Measurements from ENCODE around the gene BAIAP2.

Gene BAIAP2

DNA sequence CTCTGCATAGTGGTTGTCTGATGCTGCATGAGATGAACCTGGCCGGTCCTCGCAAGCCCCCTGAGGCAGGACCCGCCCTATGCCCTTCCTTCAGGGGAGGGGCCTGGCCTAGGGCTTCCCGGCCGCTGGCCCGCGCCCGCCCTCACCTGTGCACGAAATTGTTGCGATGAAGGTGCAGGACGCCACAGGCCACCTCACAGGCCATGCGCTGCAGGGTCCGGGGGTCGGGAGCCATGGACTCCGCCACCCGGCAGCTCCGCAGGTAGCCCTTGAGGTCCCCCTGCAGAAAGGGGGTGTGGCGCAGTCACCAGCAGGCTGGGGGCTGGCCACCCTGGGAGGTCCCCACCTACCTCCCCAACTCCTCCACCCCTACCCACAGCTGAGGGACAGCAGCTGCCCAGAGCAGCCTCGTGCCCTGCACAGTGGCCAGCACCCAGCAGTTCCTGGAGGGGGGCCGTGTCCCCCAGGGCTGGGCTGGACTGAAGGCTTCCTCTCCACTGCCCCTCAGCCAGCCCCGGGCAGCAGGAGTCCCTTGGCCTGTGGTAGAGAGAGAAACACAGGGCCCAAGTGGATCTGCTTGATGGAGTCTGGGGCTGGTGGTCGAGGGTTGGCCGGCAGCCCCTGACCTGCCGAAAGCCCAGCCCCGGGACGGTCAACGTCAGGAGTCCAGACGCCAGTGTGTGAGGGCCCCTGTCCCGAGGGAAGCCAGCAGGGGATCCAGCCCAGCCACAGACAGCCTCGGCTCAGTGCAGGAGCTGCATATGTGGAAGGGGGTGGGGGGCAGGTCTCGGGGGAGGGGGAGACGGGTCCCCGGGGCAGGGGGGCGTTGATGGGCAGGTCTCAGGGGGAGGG is 91.6 kb downstream of the BAIAP2 start:
- no peak for DNase-seq (ENCODE audit: low spot score)

DNA sequence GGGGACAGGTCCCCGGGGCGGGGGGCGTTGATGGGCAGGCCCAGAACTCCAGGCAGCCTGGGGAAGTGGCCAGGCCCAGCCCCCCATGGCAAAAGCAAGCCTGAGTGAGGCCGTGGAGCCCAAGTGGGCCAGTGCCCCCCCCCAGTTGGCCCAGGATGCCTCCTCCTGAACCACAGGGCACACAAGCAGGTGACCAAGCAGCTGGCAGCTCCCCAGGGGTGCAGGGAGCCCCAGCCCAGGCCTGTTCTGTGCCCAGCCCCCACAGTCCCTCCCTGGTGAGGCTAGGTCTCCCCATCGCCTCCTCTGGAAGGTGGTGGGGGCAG is 92.1 kb downstream of the BAIAP2 start:
- no peak for DNase-seq (ENCODE audit: low spot score)

DNA sequence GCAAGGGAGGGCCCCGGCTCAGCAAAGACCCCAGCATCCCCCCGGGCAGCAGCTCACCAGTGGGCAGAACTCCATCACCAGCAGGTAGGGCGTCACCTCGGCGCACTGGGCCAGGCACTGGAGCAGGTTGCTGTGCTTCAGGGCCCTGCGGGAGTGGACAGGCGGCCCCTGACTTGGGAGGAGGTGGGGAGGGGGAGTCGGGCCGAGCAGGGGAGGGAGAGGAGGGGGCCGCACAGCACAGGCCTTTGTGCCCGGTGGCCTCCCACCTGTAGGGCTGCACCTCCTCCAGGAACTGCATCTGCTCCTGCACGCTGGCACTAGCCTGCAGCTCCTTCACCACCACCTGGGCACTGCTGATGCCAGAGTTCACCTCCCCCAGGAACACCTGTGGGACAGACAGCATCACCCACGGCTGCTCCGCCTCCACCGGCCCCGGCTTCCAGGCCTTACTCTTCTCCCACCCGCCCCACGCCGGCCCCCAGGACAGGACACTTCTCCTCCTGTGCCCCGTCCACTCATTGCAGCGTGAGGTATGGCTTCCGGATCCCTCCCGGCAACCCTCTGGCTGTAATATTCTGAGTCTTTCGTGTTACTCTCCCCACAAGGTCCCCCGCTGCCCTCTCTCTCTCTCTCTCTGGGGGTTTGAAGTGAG is 92.7 kb downstream of the BAIAP2 start:
- DNase-seq (ENCODE audit: low spot score), result no peak

DNA sequence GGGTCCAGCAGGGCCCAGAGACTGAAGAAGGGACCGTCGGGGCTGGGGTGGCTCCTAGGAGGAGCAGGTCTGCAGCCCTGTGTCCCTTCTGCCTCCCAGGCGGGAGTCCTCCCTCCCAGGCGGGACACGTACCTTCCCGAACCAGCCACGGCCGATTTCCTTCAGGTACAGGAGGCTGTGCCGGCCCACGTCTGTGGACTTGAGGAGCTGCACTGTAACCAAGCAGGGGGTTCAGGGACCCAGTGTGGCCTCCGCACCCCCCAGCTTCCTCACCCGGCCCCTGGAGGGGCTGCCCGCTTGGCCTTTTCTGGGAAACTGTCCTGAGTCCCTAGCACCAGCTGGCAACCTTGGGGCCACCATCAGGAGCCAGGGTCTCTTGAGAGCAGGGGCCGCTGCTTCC is 93.4 kb downstream of the BAIAP2 start:
- DNase-seq (ENCODE audit: low spot score), result no peak

DNA sequence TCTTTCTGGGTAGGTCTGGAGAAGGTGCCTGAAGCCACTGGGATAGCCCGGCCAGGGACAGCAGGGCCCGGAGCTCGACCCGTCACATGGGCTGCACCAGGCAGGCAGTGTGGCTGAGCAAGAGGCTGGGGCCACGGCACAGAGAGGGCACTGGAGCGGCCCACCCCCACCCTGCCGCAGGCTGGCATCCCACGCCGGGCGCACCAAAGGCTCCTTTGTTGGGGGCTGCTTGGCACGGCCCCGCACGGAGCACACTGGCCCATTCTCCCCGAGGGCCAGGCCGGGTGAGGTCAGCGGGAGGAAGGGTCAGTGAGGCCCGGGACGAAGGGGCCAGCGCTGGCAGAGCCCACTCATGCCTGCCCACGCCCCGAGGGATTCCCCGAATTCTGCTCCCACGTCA is 93.8 kb downstream of the BAIAP2 start:
- DNase-seq (ENCODE audit: low spot score), result no peak

DNA sequence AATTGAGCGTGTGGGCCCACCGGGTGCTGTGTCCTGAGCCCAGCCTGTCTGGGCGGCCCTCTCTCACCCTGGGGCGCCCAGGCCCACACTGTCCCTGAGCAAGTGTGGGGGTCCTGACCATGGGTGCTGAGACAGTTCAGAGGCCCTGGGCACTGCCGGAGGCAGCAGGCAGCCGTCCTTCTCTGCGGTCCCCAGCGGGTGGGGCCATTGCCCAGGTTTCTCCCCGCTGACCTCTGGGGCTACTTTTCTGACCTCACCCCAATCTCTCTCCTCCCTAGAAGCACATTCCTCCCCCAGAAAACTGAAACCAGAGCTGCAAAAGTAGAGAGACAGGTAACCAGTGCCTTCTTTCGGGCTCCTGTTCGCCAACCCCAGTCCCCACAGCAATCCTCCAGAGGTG is 94.3 kb downstream of the BAIAP2 start:
- DNase-seq (ENCODE audit: low spot score), result no peak

DNA sequence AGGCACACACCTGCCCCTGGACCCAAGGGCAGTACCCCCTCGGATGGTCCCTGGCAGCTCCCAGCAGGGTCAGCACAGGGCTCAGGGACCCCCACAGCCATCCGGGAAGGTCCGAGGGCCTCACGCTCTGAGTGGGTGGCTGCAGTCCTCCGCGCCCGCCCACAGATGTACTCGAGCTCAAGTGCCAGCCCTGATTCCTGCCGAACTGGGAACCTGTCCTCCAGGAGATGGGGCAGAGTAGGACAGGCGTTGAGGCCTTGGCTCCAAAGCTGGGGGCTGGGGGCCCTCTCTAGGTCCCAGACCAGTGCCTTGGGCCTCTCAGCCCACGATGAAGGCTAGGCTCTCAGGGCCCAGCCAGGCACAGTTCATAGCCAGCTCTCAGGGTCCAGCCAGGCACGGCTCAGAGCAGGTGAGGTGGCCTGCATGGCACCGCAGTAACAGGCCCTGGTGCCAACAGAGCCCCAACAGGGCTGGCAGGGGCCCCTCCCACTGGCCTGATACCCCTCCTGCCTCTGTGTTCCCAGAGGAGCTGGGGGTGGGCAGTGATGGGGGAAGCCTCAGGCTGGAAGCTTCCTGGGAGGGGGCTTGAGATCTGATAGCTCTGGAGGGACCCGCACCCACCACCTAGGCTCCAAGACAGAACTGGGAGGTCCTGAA is 94.9 kb downstream of the BAIAP2 start:
- DNase-seq (ENCODE audit: low spot score), result no peak

DNA sequence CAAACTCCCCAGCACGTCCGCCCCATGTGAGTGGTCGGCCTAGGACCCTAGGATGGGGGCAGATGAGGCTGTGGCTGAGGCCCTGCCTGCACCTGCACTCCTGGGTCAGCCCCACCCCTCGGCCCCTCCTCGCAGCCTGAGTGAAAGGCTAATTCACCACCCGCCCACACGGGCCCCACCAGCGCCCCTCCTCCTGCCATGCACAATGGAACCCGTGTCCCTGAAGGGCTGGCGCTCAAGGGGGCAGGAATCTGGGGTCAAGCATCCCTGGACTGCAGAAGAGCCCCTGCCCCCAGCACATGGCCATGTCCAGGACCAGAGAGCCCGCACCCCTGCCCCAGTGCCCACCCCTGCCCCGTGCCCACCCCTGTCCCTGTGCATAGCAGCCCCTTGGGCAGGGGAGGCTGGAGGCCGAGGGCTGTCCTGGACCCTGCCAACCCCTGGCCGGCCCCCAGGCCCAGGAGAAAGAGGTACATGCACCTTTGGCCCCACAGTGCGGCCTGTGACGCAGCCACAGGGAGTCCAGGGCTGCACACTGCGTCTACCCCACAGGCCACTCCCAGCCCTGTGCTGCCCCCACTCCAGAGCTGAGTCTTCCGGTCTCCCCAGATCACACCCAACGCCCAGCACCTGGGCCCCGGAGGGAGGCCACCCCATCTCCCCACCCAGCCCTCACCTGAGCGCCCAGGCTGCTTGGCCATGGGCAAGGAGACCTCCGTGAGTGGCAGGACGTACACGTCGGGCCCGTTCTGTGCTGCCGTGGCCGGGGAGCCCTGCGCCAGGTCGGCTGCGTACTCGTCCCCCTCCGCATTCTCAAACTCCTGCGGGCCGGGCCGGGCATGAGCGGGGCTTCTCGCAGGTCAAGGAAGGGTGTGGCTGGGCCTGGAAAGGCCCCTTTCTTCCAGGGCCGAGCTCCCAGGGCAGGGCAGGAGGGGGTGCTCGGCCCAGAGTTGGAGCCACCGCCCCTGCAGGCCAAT is 95.7 kb downstream of the BAIAP2 start:
- no peak for DNase-seq (ENCODE audit: low spot score)

DNA sequence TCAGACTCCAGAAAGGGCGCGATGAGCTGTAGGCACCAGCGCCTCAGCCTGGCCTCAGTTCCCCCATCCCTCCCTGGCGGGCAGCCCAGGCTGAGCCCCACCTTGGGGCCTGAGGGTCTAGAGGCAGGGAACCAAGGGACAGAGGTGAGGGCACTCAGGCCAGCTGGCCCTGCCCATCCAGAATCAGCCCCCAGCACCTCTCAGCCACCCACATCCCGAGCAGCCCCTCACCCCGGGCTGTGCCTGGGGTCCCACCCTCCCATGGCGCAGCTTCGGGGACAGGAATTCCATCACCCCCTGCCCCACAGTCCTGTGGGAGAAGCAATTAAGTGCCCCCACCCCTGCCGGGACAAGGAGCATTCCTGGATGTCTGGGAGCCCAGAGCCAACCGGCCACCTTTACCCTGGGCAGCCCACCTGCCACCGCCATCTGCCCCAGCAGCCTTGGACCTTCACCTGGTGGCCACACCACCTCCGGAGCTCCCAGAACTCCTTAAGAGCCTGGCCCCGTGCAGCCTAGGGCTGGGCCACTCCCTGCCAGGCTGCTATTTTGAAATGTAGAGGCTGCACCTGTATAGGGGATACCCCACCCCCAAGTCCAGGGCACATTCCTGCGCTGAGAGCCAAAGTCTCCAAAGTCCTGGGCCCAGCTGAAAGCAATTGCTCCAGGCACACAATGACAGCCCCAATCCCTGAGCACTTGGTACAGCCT is 96.7 kb downstream of the BAIAP2 start:
- no peak for DNase-seq (ENCODE audit: low spot score)

DNA sequence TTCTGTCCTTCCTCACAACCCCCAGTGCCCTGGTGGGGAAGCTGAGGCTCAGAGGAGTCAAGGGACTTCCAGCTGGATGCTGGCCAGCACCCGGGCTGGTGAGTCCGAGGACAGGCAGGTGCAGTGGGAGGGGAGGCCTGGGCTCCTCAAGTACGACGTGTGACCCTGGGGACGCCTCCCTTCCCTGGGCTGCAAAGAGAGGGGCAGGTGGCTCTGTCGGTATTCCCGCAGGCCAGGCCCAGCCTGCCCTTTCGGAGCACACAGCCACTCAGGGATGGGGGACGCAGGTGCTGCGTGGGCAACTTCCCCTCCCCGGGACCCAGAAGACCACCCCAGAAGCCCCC is 97.2 kb downstream of the BAIAP2 start:
- no peak for DNase-seq (ENCODE audit: low spot score)

DNA sequence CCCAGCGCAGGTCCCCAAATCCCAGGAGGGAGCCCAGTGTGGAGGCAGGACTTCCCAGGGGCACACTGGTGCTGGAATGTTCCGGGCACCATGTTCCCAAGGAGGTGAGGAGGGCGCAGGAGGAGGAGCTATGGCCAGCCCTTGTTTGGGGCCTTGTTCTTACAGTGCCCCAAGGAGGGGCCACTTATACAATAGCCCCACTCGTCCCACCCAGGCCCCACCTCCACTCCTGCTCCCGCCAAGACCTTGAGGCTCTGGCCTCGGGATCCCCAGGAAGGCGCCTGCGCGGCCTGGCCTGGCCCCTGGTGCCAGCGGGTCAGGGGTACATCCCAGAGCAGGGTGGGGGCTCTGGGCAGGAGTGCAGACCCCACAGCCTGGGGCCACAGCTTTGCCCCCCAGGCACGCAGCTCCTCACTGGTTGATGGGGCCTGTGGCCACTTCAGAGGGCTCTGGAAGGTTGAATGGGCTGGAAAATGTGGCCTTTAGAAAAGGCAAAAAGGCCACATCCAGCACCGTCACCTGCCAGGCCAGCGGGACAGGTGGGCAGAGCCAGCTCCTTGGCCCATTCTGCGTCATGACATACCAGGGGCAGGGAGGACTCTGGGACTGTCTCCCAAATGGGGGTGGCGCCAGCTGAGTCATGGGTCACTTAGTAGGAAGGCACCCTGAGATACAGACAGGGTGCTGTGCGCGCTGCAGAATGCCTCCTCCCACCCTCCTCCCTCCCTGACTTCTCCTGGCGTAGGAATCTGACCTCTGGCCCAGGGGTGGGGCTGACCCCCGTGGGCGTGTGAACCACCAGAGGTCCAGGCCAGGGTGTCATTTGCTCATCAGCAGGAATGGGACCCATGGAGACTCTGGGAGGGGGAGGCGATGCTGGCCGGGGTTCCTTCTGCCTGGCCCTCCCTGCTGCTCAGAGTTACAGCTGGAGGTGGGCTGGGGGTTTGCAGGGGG is 98.1 kb downstream of the BAIAP2 start:
- DNase-seq (ENCODE audit: low spot score), result no peak

DNA sequence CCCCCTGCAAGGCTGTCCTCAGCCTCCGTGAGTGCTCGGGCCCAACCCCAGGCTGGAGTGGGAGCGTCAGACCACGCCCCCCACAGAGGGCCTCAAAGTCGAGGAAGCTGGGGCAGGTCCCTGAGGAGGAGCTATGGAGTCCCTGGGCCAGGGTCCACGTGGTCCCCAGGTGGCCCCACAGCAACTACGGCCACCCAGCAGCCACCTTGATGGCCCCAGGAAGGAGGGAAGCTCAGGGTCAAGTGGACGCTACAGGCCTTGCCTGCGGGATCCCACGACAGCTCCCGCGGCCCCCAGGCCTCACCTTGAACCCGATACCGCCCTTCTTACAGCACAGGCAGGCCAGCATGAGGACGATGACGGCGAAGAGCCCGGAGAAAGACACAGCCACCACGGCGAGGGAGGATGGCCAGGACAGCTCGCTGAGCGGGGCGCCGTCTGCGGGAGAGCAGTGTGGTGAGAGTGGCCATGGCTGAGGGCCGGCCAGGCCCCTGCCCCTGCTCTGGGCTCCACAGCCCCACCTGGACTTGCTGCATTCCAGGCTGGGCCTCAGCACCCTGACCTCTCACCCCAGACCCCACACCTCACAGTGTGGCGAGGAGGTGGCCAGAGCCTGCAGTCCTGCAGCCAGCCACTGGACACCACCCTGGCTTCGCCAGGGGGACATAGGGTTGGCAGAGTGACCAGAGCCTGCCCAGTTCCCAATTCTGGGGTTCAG is 99.3 kb downstream of the BAIAP2 start:
- no peak for DNase-seq (ENCODE audit: low spot score)

DNA sequence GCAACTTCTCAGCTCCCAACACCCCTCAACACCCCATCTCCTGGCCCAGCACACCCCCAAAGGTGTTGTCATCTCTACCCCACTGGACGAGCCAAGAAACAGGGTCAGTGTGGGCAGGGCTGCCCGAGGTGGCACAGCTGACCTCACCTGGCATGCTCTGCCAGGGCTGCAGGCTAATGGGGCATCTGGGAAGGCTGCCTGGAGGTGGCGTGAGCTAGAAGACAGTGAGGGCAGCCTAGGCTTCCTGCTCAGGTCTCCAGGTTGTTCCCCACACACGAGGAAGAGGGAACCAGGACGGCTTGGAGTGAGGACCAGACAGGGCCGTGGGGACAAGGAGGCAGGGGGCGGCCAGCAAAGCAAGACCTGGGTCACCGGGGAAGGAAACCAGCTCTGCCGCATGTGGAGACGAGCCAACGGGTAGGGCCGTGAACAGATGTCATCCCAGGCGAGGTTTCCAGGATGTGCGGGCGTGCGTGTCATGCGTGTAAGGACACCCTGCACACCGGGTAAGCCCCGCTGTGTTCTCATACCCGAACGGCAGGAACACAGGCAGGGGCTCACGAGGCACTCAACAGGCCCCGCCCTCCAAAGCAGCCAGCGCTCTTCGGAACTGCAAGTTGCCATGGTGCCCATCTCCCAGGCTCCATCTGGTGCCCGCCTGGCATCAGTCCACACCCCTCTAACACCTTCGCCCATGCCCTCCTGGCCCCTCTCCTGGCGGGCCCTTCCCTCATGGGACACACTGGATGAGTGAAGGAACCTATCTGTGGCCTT is 100.7 kb downstream of the BAIAP2 start:
- peak; percentile 66 for DNase-seq (ENCODE audit: low spot score)

DNA sequence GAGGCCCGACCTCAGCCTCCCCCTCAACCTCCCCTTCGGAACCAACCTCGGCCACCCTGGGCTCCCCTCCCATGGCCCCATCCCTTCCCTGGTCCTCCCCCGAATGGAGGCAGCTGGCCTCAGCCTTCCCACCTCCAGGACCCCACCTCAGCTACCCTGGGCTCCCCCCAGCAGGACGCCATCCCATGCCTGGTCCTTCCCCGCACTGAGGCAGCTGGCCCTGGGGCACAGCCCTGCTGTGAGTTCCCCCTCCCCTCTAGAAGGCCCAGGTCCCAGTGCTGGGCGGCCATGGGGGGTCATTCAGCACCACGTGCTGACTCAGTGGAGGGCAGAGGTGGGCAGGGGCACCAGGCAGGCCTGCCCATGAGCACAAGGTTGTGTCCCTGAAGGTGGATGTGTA is 101.4 kb downstream of the BAIAP2 start:
- DNase-seq (ENCODE audit: low spot score), result no peak

DNA sequence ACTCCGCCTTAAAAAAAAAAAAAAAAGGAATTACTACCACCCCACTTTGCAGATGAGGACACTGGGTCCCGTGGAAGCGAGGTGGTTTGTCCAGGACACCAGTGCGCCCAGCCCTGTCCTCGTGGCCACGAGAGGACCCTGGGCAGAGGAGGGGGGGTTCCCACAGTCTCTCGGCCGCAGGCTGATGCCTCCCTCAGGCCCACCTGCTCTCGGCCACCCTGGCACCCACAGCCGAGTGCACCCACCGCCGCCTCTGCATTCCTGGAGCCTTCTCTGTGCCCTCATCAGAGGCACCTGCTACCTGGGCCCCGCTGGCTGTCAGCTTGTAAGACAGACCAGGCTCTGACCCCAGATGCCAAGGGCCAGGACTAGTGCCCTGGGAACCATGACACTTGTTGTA is 102.3 kb downstream of the BAIAP2 start:
- DNase-seq (ENCODE audit: low spot score), result no peak

DNA sequence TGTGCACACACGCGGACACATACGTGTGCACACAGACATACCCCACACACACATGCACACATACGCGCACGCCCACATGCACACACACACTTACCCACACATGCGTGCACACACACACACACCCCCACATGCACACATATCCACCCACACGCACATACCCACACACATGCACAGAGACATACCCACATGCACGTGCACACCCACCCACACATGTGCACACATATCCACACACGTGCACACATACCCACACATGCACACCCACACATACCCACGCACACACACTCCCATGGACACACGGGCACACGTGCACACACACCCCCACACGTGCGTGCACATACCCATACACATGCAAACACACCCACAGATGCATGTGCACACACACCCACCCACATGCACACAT is 103.1 kb downstream of the BAIAP2 start:
- DNase-seq (ENCODE audit: low spot score), result no peak

DNA sequence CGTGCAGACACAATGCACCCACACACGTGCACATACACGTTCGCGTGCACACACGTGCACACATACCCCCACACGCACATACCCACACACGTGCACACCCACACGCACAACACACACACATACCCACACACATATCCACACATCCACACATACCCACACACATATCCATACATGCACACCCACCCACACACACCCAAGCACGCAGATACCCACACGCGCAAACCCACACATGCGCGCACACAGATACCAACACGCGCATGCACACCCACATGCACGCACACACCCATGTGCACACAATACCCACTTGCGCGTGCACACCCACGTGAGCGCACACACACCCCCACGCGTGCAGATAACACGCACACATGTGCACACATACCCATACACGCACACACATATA is 103.5 kb downstream of the BAIAP2 start:
- no peak for DNase-seq (ENCODE audit: low spot score)

DNA sequence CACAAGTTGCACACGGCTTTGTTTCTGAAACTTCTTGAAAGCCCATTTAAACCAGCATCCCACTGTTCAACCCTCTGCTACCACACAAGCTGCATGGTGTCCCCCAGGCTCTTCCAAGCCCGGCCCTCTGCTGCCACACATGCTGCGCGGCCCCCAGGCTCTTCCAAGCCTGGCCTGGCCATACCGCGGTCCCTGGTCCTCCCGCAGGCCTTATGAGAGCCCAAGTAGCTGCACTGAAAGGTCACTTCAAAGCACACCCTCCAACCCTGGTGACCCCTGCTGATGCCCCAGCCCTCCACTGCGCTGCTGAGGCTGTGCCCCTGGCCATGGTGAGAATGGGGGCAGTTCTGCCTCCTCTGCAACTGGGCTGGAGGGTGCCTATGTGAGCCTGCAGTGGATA is 104.5 kb downstream of the BAIAP2 start:
- no peak for DNase-seq (ENCODE audit: low spot score)

DNA sequence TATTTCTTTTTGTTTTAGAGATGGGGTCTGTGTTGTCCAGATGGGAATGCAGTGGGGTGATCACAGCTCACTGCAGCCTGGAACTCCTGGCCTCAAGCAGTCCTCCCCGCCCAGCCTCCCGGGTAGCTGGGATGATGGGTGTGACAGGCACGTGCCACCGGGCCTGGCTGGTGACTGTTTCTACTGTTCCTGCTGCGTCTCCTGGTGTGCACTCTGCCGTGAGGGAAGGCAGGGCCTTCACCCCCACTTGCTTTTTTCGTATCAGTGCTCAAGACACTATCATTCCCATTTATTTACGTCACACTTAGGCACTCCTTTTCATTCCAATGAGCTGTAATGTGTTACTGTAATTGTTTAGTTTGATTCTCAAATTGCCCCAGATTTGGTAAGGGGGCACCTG is 105.1 kb downstream of the BAIAP2 start:
- DNase-seq (ENCODE audit: low spot score), result no peak
